Measurements from ENCODE around the gene GRIK5.

GRCh38 chr19:42093926-42094325 lies 23.9 kb upstream of the GRIK5 start:
- TF ChIP-seq ZSCAN18 (tag by site-specific recombination; IDR thresholded peaks at IDR 0.05) (no peak), CTCF (tag by site-specific recombination; IDR thresholded peaks at IDR 0.05) (no peak), ZNF670 (tag by site-specific recombination; IDR thresholded peaks at IDR 0.05; ENCODE audit: low read depth) (no peak), KLF7 (tag by site-specific recombination; IDR thresholded peaks at IDR 0.05; ENCODE audit: borderline replicate concordance) (no peak), ZNF175 (tag by site-specific recombination; IDR thresholded peaks at IDR 0.05) (no peak), MYNN (tag by site-specific recombination; IDR thresholded peaks at IDR 0.05; ENCODE audit: borderline replicate concordance) (no peak), ZBTB6 (tag by site-specific recombination; IDR thresholded peaks at IDR 0.05) (no peak), ZNF514 (tag by site-specific recombination; IDR thresholded peaks at IDR 0.05) (no peak), HOXA7 (CRISPR knock-in tag; IDR thresholded peaks at IDR 0.05; ENCODE audit: borderline replicate concordance) (no peak), ZNF132 (tag by site-specific recombination; IDR thresholded peaks at IDR 0.05; ENCODE audit: borderline replicate concordance) (no peak), ZFP41 (tag by site-specific recombination; IDR thresholded peaks at IDR 0.05; ENCODE audit: borderline replicate concordance) (no peak)
